Stimulated activated CD8-positive, alpha-beta memory T cell treated with anti-CD3 and anti-CD28 coated beads, Interleukin-4, amount 100 ng/mL, for 24 hours (primary cell): ENCODE measurements around the gene GPD1L.
A peak's percentile ranks its signal among the peaks of the same experiment; 100 is the strongest.
"Not testable (repeated sequence)": the region's sequence is repeated elsewhere in the genome, so short reads cannot be mapped to it uniquely, and the experiment has no call there.

Source experiments
- DNase-seq: peaks from one replicate; pipeline ENCODE4 v3.0.0-alpha.2; 2020; ENCODE audit warnings: low read depth

The GPD1L gene

GRCh38 chr3:32105291-32106131 is 909 bp upstream of the GPD1L start:
- DNase-seq: no peak

DNA sequence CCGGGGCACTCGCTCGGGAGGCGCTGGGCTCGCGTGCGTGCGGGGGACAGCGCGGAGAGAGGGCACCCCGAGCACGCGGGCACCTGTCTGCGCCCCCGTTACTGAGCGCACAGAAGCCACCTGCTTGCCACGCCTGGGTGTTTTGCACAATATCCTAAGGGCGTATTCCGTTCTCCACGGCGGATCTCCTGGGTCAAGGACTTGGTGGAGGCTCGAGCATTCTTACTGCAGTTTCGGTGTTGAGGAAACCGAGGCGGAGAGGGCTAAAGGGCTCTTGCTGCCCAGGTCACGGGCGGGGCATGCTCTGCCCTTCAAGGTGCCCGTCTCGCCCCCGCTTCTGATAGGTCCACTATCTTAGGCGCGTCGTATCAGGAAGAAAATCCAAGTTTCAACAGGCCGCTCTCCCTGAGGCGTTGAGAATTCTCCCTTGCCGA is 526 bp downstream of the GPD1L start:
- peak; percentile 4 for DNase-seq

GRCh38 chr3:32108224-32108623 is 1.8 kb downstream of the GPD1L start:
- DNase-seq: not testable (repeated sequence)

DNA sequence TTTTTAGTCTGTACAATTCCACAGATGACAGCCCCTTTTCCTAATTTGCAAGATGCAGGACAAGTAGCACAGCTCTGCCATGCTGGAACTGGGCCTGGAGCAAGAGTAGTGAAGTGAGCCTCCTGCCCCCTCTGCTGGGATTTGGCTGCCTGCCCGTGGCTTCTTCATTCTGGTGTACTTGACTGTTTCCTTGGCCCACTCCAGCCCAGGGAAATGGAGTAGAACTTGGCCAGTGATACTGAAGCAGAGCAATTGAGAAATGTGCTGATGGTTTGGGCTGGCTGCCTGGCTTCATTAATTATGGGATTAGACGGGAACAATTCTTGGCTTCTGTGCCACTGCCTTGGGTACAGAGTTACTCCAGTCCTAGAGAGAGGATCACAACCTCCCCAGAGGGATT is 2.8 kb downstream of the GPD1L start:
- no peak for DNase-seq

GRCh38 chr3:32110233-32110760 is 3.9 kb downstream of the GPD1L start:
- no peak for DNase-seq

DNA sequence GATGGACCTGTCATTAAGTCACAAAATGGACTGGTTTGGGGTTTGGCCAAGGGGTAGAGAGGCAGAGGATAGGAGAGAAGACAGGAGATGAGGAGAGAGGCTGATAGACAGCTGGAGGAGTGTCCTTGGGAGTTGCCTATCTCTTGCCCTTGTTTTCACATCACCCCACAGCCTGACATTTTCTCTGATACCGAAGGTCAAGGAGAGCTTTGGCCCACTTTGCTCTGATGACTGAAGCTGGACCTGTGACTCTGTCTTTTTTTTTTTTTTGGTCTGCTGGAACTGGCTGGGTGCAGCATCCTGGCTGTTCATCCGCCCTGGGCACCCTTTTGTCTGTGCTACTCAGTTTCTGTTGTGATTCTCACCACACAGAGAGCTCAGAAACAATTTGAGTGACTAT is 5.1 kb downstream of the GPD1L start:
- no peak for DNase-seq

GRCh38 chr3:32113566-32113965 is 7.1 kb downstream of the GPD1L start:
- DNase-seq: no peak

GRCh38 chr3:32113981-32114545 is 7.6 kb downstream of the GPD1L start:
- no peak for DNase-seq

GRCh38 chr3:32114546-32115386 is 8.3 kb downstream of the GPD1L start:
- DNase-seq: peak; percentile 31

DNA sequence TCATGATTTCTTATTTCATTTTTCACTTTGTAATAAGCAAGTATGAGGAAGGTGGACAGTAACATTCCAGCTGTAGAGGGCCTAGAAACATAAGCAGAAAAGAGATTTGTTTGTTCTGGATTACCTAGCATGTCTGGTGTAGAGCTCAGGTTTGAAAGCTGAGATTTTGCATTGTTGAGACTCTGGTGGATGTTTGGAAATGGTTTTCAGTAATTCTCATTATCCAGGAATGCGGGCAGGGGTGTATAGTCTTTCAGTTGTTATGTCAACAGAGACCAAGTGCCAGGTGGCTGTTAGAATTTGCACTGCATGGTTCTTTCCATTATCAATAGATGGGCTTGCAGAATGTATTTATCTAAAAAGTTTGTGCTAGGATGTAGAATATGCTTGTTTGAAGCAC is 10.9 kb downstream of the GPD1L start:
- no peak for DNase-seq

DNA sequence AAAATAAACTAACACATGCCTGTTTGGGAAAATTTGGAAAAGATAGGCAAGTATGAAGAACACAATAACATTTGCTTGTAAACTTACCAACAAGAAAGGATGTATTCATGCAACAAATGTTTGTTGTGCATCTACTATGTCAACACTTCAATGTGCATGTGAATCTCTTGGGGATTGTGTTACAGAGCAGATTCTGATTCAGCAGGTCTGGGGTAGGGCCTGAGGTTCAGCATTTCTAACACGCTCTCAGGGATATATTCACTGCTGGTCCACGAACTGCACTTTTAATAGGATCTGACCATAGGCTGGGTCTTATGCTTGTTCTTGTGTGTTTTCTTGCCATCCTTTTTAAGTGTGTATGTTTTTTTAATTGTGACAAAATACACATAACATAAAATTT is 11.8 kb downstream of the GPD1L start:
- DNase-seq: no peak

DNA sequence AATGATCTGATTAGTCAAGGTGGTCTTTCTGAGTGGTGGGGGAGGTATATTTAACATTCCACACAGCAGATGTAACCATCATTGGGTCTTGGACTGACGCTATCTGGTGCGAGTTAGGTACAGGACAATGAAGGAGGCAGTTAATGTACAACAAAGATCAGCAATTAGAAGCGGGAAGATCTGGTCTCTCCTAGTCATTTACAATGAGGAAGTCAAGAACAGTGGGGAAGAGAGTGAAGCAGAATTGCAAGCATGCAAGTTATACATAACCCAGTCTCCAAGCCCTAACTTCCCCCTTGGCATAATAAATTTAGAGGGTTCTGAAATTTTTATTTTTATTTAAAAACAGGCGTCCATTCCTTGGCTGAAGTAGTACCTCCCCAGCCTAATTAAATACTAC is 14.1 kb downstream of the GPD1L start:
- DNase-seq: no peak

DNA sequence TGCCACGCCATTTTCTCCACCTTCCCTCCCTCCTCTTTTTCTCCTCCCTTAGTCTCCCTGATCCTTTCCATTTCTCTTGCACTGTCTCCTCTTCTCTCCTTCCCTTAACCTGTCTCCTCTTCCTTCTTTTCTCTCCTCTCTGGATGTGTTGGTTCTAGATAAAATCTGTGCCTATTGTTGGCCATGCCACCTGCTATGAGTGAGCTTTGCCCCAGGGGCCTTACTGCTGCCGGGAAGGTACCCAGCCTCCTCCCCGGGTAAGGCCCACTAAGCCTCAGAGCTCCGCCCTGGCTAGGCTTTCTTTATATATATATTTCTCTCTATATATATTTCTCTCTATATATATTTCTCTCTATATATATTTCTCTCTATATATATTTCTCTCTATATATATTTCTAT is 14.7 kb downstream of the GPD1L start:
- no peak for DNase-seq

- no peak for DNase-seq
Observed at GRCh38 chr3:32123620-32124019, 17.2 kb downstream of the GPD1L start.

DNA sequence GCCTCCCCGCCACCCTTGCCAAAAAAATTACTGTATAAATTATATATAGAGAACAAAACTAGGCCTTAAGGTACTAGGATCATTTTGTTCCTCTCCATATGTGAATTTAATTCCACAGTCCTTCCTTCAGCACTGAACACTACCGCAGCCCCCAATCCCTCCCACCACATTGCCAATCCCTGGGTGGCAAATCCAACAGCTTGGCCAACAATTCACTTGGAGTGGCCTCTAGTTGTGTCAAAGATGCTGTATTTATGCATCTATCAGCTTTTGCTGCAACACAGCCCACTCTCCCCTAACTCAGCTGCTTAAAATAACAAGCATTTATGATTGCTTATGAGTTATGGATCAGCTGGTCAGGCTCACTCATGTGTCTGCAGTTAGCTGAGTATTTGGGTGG is 18.6 kb downstream of the GPD1L start:
- DNase-seq: no peak

- no peak for DNase-seq
Observed at GRCh38 chr3:32126305-32127015, 20.0 kb downstream of the GPD1L start.

DNA sequence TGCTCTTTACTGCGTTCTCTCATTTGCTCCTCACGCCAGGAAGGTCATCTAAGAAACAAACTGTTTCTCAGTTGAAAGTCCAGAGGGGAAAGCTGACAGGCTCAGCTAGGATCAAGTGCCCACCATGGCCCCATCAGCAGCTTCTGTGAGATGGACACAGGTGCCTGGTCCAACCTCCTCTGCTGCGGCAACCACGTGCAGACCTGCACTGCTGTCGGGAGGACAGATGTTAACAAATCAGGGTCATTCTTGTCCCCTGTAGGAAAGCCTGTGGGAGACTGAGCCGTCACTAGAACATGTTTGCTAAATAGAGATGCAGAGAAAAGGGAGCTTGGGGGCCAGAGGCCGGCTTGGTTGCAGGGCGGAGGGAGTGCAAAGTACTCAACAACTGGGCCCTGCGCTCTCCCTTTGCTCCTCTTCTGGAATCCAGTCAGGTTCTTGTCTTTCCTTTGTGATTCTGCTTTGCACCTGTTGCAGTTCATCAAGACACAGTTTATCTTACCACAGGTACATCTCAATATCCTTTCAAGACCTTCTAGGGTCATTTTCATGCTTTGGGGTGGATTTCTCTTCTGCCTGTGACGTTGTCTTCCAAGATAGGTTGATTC is 20.9 kb downstream of the GPD1L start:
- DNase-seq: no peak

GRCh38 chr3:32128936-32129335 is 22.5 kb downstream of the GPD1L start:
- DNase-seq: no peak

- DNase-seq: no peak
Observed at GRCh38 chr3:32129832-32130231, 23.4 kb downstream of the GPD1L start.

DNA sequence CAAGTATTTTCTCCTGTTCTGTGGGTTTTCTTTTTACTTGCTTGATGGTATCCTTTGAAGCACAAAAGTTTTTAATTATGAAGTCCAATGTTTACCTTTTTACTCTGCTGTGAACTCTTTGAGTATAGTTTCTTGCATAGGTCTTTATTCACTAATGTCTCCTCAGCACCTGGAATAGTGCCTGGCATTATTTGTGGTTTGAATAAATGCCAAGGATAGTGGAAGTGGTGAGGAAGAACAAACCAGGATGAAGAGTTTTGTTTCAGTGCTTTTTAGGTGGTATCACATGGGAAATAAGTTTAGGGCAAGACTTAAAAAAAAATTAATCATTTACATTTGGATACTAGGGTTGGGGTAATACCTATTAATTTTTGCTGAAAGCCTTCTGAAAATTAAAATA is 25.7 kb downstream of the GPD1L start:
- no peak for DNase-seq

GRCh38 chr3:32132706-32133105 is 26.3 kb downstream of the GPD1L start:
- no peak for DNase-seq

DNA sequence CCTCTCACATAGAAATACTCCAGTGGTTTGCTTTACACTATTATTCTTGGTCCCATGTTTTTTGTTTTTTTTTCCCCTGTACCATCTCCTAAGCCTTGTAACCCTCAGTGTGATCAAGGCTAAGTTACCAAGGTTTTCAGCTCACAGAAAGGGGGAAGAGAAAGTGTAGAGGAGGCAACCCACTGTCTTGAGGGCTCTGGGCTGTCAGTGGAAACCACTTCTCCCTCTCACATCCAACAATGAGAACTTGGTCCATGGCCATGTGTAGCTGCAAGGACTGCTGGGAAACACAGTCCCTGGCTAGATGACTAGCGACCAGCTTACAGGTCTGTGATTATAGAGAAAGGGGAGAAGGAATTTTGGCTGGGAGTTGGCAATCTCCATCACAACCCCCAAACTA is 30.3 kb downstream of the GPD1L start:
- no peak for DNase-seq
